GM19395 (cell line): ENCODE data around the gene KCNS3.

Source experiments
- ATAC-seq: cut with Tn5 transposase; IDR thresholded peaks from one replicate; pipeline ENCODE4 v1.9.1; 2021; ENCODE audit warnings: mild to moderate bottlenecking, moderate library complexity; ENCODE audit not compliant: unreplicated experiment

Gene KCNS3, protein sequence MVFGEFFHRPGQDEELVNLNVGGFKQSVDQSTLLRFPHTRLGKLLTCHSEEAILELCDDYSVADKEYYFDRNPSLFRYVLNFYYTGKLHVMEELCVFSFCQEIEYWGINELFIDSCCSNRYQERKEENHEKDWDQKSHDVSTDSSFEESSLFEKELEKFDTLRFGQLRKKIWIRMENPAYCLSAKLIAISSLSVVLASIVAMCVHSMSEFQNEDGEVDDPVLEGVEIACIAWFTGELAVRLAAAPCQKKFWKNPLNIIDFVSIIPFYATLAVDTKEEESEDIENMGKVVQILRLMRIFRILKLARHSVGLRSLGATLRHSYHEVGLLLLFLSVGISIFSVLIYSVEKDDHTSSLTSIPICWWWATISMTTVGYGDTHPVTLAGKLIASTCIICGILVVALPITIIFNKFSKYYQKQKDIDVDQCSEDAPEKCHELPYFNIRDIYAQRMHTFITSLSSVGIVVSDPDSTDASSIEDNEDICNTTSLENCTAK

DNA sequence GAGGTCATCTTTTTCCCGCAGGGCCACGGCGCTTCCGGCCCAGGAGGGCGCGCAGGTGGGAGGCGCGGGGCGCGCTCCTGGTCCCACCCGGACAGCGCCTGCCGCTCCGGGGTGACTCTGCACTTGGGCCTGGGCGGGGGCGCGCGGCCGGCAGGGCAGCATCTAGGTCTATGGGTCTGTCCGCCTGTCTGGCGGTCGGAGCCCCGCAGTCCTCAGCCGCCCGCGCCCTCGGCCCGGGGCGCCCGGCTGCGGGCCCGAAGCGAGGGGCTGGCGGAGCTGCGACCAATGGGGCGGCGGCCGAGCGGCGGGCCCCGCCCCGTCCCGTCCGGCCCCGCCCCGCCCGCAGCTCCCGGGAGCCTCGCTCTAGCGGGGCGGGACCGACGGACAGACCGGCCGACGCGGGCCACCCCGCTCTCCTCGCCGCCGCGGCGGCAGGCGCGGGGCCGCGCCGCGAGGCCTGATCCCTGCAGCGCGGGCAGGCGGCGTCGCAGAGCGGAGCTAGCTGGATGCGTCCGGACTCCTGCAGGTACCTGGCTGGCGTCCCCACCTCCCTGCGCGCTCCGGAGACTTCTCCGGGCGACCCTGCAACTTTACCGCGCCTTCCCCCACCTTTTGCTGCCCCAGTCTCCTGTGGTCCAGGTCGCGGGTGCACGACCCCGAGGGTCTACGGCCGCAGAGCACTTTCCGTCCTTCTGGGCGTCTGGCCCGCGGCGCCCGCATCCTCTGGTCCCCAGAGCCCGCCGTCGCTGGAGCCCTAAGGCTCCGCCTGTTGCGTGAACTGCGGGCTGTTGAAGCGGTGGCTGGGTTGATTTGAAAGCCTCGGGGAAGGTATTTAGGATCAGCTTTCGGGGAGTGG lies at the start of gene KCNS3:
KCNS3 (plus strand) TSS at position 387 of the 856 bp plus-strand sequence. CDS start 52,342 bp downstream, outside the sequence.
- ATAC-seq: peak; percentile 78

DNA sequence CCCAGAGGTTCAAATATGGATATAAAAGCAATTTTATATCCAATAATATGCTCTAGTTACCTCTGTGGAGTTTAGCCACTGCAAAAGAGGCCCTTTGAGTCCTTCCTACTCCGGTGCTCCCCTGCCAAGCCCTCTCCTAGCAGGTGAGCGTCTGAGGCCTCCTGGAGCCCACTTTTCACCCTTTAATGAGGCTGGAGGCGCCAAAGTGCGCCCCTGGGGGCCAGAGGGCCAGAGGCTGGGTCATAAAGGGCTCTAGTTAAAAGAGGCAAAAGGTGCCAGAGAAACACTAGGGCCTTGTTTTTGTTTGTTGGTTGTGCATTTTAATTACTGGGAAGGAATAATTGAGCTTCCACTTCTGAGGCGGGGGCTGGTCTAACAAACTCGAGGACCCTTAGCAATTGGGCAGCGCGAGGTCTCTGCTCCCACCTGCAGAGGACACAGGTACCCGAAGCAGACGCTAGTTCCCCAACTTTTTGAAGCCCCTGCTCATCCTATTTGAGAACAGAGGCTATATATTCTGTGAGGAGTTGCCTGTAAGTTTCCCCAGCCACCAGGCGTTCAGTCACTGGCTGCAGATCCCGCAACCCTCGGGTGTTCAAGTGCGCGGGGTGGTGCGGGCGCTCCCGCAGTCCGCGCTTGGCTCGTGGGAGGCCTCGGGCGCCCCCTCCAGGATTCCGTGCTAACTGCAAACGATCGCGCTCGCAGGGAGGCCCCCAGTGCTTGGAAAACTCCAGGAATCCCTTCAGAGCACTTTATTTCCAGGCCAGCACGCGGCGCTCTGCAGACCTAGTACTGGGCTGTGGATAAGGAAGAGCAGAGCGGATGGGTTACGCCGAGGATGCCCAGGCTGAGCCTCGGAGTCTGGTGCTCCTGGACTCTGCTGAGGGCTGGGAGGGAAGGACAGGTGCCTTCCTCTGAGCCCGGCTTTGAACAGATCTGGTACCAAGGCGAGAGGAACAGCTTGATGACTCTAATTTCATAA lies 48.1 kb upstream of the KCNS3 start:
- peak; percentile 92 for ATAC-seq

DNA sequence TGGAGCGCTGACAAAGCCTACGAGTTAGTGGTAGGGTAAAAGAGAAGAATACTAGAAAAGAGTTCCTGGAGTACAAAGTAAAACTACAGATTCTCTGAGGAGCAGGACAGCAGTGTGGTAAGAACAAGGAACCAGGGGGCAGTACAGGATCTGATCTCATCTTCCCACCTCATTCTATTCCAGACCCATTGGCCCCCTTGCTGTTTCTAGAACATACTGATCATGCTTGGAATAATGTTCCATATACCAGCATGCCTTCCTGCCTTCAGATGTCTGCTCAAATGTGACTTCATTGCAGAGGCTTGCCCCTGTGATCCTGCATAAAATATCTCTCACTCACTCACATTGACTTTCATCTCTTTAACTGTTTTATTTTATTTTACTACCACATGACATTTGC lies 43.0 kb upstream of the KCNS3 start:
- ATAC-seq: no peak

DNA sequence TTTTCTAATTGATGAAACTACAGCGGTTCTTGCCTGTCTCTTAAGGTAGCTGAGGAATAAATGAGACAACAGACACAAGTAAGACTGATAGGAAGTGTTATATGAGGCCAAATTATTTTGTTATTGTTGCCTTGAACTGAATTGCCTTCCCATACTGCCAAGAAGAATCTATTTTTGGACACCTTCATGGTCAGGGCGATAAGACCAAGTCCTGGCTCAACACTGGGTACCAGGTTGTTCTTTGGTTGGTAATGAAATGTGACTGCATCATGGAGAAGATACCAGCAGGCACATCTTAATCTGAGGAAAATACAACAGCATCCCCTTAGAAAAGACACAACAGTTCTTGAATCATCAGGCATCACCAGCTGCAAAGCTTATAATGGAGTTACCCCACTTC lies 38.5 kb upstream of the KCNS3 start:
- no peak for ATAC-seq

DNA sequence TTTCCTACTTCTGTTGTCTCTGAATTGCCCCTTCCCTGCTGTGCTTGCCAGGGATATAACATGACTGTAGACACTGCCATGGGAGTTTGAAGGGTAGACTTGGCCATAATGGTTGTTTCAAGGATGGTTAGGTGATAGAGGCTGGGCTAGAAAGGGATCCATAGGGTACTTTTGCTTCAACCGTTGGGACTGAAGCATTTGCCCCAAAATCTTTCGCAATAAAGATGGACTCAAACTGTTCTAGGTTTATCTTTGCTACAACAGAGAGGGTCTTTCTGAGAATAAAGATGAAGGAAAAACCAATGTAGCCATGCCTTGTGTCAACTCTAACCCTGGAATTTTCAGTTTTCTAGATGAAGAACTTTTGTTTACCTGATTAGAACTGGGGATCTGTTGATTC lies 35.0 kb upstream of the KCNS3 start:
- no peak for ATAC-seq

DNA sequence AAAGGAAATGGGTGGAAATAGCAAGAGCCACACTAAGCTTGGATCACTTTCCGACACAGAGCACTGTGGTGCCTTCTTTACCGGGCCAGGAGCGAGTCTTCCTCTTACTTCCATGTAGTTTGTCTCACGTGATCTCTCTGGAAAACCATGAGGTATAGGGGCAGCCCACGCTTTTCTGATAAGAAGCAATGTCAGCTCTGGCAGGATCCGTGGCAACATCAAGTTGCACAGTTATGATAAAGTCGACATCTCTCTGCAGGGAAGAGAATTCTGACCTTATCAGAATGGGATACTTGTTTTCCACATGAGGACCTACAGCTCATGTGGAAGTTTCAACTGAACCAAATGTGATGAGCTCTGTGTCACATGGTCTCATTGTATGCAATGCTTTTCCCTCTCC lies 32.7 kb upstream of the KCNS3 start:
- no peak for ATAC-seq

DNA sequence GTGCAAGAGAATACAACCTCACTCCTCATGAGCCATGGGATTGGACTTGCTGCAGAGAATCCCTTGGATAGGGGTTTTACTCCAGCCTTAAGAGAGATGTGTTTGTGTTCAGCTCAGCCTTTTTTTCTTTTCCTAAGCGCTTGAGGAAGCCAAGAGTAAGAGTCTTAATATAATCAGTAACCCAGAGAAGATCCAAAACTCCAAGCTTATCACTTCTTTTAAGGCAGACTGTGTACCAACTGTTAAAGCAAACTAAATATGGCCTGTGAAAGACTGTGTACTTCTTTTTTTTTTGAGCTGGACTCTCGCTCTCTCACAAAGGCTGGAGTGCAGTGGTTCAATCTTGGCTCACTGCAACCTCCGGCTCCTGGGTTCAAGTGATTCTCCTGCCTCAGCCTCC lies 31.8 kb upstream of the KCNS3 start:
- no peak for ATAC-seq

DNA sequence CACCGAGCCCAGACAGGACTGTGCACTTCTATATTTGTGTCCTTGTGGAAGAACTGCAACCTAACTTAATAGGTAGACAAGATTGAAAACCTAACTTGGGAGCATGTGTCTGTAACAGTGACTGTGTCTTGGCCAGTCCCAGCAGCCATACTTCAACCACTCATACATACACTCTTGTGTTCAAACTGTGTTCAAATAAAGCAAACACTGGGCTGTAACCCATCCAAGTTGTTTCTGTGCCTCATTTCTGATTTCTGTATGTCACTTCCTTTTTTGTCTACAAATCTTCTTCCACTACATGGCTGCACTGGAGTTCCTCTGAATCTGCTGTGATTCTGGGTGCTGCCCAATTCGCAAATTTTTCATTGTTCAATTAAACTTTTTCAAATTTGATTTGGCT lies 31.2 kb upstream of the KCNS3 start:
- no peak for ATAC-seq

DNA sequence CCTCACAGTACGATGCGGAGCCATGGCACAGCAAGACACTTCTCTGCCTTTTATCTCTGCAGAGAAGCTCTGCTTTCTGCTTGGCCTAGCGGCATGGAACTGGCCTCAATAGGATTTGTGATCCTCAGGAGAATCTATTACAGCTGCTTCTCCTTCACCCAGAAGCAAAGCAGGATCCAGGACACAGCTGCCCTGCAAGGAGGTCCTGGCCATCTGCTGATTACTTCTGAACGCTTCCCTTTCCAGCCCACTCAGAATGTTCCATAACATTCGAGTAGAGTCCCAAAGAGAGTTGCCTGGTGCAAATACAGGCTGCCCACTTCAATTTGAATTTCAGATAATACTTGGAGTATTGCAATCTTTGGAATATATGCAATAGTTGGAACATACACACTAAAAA lies 29.2 kb upstream of the KCNS3 start:
- no peak for ATAC-seq

DNA sequence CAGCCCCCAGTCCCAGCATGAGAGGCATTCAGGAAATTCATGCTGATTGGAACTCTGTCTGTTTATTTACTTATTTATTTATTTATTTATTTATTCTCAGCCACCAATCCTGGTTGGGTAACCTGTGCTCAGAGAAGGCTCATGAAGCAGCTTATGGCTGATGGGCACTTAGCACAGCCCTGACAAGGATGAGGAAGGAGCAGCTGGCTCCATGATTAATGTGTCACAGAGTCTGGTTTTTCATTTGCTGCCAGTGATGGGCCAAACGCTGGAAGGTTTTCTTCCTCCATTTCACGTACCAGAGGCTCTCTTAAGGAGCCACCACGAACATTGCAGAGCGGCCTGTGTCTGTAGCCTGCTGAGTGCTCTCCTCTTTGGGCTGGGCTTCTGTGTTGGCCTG lies 28.3 kb upstream of the KCNS3 start:
- ATAC-seq: no peak

DNA sequence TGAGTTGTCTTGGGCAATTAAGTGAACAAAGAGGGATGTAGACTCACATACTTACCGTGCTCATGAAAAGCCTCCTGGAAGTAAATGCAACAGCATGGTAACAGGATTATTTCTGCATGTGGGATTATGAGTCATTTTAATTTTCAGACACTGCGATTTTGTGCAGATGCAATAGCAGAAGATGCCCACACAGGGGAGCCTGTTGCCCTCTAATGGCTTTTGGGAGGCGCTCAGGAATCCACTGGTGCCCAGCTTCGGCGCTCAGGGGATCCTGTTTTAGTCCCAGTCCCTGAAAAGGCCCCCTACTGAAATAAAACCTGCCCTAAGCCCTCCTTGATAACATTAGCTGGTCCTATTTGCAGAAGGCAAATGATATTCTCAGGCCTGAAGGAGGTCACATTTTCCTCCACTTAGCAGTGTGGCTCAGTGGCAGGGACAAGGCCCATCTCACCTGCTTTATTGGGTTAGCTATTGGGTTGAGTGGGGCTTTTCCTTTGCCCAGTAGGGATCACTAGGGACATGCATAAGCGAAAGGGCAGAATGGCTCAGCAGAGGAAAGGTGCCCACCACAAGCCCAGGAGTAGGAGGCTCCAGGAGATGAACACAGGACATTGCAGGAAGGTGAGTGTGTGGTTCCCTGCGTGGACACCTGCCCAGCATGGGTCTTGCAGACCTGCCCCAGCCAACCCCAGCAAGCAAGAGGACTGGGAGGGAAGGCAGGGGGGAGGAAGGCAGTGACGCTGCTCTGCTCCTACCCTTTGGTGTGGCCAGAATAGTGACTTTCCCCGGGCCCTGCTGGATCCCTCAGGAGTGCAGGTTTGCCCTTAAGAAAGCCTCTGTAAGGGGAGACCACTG lies 26.5 kb upstream of the KCNS3 start:
- ATAC-seq: peak; percentile 88

DNA sequence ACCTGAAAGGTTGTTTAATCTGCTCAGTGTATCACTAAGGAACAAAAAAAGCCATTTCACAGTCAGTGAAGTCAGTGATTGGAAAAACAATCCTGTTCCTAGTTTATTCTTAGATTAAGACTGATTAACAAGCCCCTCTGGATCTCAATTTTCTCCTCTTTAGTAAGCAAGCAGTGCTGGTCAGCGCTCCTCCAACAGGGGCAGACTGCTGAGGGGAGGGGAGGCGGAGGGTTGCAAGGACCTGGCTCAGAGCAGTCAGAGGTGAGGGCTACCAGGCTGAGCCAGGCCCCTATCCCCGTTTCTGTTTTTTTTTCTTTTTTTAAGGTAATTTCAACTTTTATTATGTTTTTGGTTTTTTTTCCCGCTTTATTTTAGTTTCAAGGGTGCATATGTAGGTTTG lies 24.7 kb upstream of the KCNS3 start:
- no peak for ATAC-seq

DNA sequence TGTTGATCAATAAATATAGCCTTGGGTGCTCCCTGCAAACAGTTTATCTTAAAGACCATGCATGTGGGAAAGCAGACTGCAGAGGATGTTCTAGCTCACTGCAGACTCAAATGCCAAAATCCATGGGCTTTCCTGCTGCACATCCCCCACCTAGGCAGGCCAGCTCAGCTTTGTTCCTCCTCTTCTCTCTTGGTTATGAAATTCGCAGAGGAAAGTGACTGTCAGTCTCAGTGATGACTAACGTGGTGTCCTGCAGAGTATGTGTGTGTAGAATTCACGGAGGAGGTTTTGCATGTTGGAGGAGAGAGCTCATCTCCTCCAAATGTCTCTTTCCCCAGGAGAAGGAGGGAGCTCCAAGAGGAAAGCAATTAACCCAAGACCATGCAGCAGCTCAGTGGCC lies 21.4 kb upstream of the KCNS3 start:
- ATAC-seq: no peak

DNA sequence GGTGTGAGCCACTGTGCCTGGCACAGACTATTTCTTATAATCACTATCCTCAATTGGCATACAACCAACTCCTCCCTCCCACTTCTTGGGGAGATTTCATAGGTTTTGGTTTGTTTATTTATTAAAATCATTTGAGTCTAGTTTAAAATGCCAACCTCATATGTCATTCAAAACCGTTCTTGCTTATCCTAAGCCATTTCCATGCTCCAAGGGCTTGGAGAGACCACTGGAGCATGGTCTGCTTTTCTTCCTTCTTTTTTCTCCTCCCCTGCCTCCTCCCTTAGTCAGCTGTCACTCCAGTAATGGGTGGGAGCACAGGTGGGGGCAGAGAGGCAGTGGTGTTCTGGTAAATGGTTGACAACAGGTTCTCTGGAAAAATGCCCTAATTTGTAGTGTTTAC lies 20.4 kb upstream of the KCNS3 start:
- no peak for ATAC-seq

DNA sequence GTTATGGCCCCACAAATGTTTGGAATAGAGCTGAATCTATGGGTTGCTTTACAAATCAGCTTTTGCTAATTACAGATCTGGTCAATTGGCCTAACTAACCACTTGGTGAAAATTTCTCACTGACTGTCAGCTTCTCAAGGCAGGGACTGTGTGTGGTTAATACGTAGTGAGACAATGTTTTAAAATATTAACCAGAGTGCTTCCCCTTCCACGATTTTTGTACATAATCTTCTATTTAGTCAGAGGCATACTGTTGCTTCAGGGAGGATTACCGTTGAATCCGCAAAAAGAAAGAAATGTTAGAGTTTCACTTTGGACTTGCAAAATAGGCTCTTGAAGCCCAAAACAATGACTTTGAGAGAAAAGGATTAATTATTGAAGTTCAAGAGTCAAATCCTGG lies 14.9 kb upstream of the KCNS3 start:
- no peak for ATAC-seq

DNA sequence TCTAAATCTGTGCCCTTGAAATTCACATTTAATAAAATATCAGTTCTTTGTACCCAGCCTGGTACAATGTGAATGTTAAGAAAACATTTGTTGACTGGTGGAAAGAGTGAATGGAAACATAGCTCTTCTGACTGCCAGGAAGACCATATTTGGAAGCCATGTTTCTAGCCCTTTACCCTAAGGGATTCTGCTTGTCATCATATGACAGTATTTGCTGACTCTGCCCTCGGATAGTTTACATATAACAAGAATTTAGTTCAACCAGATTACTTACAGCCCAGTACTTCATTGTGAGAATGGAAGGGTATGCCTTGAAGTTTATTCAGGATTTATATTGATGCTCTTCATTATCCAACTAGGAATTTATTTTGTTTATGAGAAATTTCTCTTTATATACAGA lies 13.8 kb upstream of the KCNS3 start:
- ATAC-seq: no peak

DNA sequence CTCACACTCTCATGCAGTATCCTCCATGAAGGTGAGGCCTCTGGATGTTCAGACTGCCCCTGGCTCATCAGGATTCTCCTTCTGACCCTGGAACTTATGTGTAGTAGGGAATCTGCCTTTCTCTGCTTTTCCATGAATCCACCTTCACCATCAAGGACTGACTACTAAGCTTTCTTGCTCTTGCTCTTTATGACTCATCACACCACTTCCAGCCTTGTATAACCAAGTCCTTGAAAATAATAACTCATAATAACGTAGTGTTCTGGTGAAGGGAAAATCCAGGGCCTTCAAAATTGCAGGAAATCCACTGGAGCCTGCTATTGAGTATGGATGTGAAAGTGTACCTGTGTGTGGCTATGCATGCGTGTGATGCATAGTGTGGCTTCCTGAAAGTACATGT lies 11.3 kb upstream of the KCNS3 start:
- no peak for ATAC-seq

DNA sequence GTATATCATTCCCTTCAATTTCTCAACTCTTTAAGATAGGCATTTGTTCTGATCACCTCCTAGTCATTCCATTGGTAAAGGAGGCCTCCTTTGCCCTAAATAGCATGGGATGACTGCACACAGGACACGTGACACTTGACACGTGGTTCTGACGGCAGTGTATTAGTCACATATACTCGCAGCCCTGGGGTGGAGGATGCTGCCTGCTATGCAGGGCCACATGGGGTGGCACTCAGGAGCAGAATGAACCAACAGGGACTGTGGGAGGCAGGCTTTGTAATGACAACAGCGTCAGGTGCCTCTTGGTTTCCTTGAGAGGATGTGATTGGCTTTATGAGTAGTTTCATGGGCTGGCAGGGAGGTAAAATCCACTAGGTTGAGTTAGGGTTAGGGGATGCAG lies 9.3 kb upstream of the KCNS3 start:
- no peak for ATAC-seq

DNA sequence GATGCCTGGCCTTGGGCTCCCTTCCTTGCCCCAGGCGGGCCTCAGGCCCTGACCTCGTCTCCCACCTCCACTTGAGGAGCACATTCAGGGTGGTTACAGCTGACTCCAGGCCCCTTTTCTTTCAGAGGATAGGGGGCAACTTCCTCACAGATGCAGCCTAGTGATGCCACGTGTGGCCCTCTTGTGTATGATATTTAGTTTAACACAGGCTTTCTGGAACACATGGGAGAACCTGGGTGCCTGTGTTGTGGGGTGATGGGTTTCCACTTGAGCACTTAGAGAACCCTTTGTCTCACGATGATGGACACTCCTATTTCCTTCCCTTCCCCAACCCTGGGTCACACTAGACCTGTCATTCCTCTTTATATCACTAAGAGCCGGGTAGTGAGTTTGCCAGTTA lies 6.8 kb upstream of the KCNS3 start:
- no peak for ATAC-seq

DNA sequence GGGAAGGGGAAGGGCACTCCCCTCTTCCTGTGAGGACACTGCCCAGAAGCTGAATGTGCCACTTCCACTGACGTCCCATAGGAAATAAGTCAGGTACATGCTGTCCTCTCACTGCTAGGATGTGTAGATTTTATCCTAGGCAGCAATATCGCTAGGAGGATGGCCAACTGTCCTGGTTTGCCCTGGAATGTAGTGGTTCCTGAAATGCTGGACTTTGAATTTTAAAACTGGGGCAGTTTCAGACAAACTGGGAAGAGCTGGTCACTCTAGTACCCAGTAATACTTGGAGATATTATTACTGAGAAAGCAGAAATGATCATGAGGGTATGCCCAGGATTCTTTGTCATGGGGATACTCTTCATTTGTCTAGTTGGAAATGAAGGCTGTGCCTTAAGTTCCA lies 5.4 kb upstream of the KCNS3 start:
- ATAC-seq: no peak
